T-helper 1 cell (primary cell): ENCODE measurements around the gene RTP2.

ENCODE experiments used
- DNase-seq, 5 donors: peaks; one replicate each; pipeline ENCODE4 v3.0.0-alpha.2; 2012 to 2020

Gene RTP2

DNA sequence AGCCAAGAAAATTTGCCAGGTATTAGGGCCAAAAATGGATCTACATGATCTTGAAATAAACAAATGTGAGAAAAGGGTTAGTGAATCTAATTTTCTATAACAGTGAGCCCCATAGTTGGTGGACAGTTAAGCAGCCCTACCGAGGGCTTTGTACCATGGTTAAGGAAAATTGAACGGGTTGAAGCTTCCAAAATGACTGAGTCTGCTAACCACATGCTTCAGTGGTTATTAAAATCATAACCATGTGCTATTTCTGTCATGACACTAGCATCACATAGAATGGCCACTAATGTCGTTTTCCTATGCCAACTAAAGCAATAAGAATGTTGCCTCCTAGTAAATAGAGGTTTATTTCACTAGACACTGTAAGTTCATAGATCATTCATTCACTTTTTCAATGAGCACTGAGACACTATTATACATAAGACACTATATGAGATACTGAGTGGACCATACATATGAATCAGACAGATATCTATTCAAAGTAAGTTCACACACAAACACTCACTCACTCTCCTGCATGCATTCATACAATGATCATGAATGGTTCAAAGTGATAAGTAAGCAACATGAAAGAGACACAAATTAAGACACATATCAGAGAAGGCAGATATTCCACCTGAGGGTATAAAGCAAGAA, 36.5 kb downstream of the RTP2 start:
- DNase-seq: no peak

DNA sequence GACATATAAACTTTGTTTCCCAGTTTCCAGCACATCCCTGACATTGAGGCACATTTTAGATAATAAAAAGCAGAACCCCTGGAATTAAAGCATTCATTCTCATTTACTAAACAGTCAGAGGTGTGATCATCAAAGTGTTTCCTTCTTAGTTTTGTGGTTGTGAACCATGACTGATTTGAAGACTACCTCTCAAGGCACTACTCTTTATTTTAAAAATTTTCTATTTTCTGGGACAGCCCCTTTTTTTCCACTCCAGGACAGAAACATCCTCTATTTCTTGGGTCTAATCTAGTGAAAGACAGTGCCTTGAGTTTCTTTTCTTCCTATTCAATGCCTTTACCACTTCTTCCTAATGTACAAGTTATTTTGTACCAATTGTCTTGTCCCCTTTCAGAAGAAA, 37.3 kb downstream of the RTP2 start:
- DNase-seq: no peak

DNA sequence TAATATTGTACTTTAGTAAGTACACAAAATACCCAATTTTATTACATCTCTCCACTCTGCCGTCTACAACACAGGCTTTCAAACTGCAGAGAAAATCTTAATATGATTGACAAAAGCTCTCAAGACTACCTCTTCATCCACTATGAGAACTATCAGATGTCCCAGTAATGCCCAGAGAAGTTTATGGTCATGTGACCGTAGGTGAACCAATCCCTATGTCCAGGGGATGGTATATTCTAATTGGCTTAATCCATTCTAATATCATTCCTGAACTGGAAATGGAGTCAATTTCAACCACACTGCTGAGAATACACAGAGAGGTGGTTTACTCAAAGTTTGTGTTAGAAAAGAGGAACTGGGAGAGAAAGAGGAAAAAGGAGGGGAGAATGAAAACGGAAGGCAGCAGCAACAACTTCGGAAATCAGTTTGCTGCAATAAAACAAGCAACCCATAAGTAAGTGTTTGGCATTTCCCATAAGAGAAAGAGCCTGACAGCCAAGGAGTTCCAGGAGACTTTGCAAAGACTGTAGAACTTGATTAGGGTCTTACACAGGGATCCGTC, 39.4 kb downstream of the RTP2 start:
- no peak for DNase-seq

DNA sequence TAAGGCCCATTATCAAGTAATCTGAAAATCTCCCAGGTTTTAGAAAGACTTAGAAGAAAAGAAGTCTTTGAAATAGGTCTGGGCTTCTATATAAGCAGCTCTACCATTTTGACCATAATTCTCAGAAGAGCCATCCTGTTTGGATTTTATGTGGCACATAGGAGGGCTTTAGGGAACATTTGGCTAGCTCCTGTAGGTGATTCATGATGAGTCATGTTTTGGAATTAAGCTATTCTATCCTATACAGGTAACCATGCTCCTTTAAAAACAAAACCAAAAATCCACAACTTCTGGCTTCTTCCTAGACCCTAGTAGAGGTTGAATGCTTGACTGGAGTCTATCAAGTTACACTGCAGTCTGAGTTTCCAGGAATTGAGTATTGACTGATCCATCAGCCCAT, 41.1 kb downstream of the RTP2 start:
- DNase-seq: no peak

DNA sequence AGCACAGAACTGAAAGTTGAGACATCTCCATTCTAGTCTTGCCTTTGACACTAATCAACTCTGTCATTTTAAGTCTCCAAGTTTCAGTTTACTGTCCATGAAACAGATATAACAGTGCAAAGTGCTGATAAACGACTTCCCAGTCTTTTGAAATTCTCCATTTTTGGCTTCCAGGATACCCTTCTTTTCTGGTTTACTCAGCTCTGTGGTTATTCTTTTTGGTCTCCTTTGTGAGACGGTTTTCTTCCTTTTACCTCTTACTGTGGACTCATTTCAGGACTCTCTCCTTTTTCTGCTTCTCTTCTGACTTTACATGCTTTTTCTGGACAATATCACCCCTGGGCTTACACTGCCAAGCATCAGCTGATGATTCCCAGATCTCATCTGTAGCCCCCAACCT, 51.1 kb downstream of the RTP2 start:
- no peak for DNase-seq
